Measurements from ENCODE around the gene PLCG2.

Gene PLCG2

DNA sequence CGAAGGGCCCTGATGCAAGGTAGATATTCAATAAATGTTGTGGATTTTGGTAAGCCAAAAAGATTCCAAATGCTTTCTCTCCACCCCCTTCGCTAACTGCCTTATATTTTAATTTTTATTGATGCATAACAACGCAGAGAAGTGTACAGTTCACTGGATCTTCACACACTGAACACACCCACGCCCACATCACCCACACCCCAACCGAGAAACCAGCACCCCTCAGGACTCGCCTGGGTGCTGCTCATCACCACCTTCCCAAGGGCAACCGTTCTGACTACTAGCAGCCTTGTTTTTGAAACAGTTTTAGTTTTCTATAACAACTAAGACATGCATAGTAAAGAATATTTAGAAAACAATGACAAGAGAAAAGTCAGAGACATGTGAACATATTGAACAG is 9.1 kb upstream of the PLCG2 start:
- H3K4me3 ChIP-seq (replicated peaks; ENCODE audit: insufficient read depth, low read length) = no peak overlapping the region
- TF ChIP-seq CTCF (IDR thresholded peaks at IDR 0.05; ENCODE audit: insufficient read depth, low read length) (no peak), GABPA (IDR thresholded peaks at IDR 0.05; ENCODE audit: low read depth) (no peak), SPI1 (IDR thresholded peaks at IDR 0.05; ENCODE audit: borderline replicate concordance, low read depth) (no peak), POLR2AphosphoS5 (IDR thresholded peaks at IDR 0.05; ENCODE audit: low read depth) (no peak)
- TF ChIP-seq, protein P1, sequence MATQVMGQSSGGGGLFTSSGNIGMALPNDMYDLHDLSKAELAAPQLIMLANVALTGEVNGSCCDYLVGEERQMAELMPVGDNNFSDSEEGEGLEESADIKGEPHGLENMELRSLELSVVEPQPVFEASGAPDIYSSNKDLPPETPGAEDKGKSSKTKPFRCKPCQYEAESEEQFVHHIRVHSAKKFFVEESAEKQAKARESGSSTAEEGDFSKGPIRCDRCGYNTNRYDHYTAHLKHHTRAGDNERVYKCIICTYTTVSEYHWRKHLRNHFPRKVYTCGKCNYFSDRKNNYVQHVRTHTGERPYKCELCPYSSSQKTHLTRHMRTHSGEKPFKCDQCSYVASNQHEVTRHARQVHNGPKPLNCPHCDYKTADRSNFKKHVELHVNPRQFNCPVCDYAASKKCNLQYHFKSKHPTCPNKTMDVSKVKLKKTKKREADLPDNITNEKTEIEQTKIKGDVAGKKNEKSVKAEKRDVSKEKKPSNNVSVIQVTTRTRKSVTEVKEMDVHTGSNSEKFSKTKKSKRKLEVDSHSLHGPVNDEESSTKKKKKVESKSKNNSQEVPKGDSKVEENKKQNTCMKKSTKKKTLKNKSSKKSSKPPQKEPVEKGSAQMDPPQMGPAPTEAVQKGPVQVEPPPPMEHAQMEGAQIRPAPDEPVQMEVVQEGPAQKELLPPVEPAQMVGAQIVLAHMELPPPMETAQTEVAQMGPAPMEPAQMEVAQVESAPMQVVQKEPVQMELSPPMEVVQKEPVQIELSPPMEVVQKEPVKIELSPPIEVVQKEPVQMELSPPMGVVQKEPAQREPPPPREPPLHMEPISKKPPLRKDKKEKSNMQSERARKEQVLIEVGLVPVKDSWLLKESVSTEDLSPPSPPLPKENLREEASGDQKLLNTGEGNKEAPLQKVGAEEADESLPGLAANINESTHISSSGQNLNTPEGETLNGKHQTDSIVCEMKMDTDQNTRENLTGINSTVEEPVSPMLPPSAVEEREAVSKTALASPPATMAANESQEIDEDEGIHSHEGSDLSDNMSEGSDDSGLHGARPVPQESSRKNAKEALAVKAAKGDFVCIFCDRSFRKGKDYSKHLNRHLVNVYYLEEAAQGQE (IDR thresholded peaks at IDR 0.05; ENCODE audit: insufficient replicate concordance, low read depth) = no peak
- no peaks in the 10 kb centered on the region for H3K27me3 ChIP-seq (ENCODE audit: insufficient read depth, poor library complexity, severe bottlenecking)
- DNase-seq (ENCODE audit: low read depth in 1 of 2, low spot score in 1 of 2) = no peak
- H3K27ac ChIP-seq (replicated peaks) = no peak overlapping the region

DNA sequence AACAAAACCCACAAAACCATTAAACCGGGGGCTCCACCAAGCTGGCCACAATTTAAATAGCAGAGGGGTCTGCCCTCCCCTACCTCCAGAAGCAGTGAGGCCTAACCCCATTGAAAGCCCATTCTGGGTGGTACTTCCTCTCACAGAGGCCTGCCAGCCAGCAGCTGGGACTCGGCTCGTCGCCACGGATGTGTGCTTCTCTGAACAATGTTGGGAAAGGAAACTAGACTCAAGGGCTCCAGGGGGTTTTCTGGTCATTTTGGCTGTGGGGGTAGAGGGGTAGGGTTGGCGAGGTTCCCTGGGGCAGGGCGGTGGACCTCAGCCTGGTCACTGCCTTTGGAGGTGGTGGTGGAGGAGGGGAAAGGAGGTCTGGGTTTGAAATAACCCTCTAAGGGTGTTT is 4.7 kb upstream of the PLCG2 start:
- no peaks in the 10 kb centered on the region for H3K27me3 ChIP-seq (ENCODE audit: insufficient read depth, poor library complexity, severe bottlenecking)
- no peak overlapping the region for H3K27ac ChIP-seq (replicated peaks)
- no peak for DNase-seq (ENCODE audit: low read depth in 1 of 2, low spot score in 1 of 2)
- TF ChIP-seq, protein P1 (IDR thresholded peaks at IDR 0.05; ENCODE audit: insufficient replicate concordance, low read depth) = no peak
- TF ChIP-seq GABPA (IDR thresholded peaks at IDR 0.05; ENCODE audit: low read depth) (no peak), POLR2AphosphoS5 (IDR thresholded peaks at IDR 0.05; ENCODE audit: low read depth) (no peak), SPI1 (IDR thresholded peaks at IDR 0.05; ENCODE audit: borderline replicate concordance, low read depth) (no peak), CTCF (IDR thresholded peaks at IDR 0.05; ENCODE audit: insufficient read depth, low read length) (no peak)
- no peak overlapping the region for H3K4me3 ChIP-seq (replicated peaks; ENCODE audit: insufficient read depth, low read length)

DNA sequence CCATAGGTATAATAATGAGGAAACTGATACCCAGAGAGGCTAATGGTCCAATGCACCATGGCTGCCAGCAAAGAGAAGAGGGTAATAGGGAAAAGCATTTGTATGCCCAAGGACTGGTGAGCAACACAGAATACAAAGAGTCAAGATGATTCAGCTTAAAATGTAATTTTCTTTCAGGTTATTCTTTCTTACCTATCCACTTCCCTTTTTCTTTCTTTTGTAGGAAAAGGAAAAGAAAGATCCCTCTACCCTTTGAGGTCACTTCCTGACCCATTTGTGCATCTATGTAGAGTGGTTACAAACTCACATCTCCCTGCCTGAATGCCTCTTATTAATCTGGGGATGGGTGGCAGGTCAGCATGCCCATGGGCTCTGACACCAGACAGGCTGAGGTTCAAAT is 3.5 kb upstream of the PLCG2 start:
- no peaks in the 10 kb centered on the region for H3K27me3 ChIP-seq (ENCODE audit: insufficient read depth, poor library complexity, severe bottlenecking)
- TF ChIP-seq, protein P1 (IDR thresholded peaks at IDR 0.05; ENCODE audit: insufficient replicate concordance, low read depth) = no peak
- TF ChIP-seq GABPA (IDR thresholded peaks at IDR 0.05; ENCODE audit: low read depth) (no peak), SPI1 (IDR thresholded peaks at IDR 0.05; ENCODE audit: borderline replicate concordance, low read depth) (peak; percentile 11; the same call in 1 of the 2 replicates), CTCF (IDR thresholded peaks at IDR 0.05; ENCODE audit: insufficient read depth, low read length) (no peak), POLR2AphosphoS5 (IDR thresholded peaks at IDR 0.05; ENCODE audit: low read depth) (no peak)
- no peak overlapping the region for H3K27ac ChIP-seq (replicated peaks)
- H3K4me3 ChIP-seq (replicated peaks; ENCODE audit: insufficient read depth, low read length) = no peak overlapping the region
- no peak for DNase-seq (ENCODE audit: low read depth in 1 of 2, low spot score in 1 of 2)
